Omental fat pad (tissue), 4 donors: Measurements from ENCODE around the gene EEPD1. TPM values are rescaled to one million over a fixed set of nuclear protein-coding genes. Genes with fewer than 3 reads are reported as not detected.

ENCODE experiments used
- ATAC-seq: fragments of 150-250 bp; one replicate; pipeline ENCODE4 v1.9.1; 2016; ENCODE audit warnings: mild to moderate bottlenecking, moderate library complexity; ENCODE audit not compliant: low FRiP score
- DNase-seq: peaks from one replicate; pipeline ENCODE4 v3.0.0-alpha.2; 2019; ENCODE audit warnings: low spot score
- CTCF ChIP-seq, 3 donors: fragments of 450-650 bp; IDR thresholded peaks; one replicate each; pipeline ENCODE4 v1.5.1; 2016 to 2017; ENCODE audit warnings: antibody characterized with exemption in 3 of 3, mild to moderate bottlenecking in 3 of 3, moderate library complexity in 2 of 3
- total RNA-seq, 4 donors: library from RNA; depleted of rRNA; stranded (reverse); fragments of >200 nt; gene quantifications; one replicate each; pipeline ENCODE4 v1.1.0, GENCODE V29; 2016

Gene EEPD1
- total RNA-seq, 4 donors from 2014 or later: 6.5 to 23.0 (median 20.1) TPM

GRCh38 chr7:36224934-36225858, 72.1 kb downstream of the EEPD1 start:
- DNase-seq (no peak), ATAC-seq (no peak)
- no peak for TF ChIP-seq CTCF (IDR thresholded peaks at IDR 0.05)

- ATAC-seq (no peak), DNase-seq (no peak)
- TF ChIP-seq CTCF (IDR thresholded peaks at IDR 0.05): no peak
Measured at GRCh38 chr7:36226151-36226550, 73.1 kb downstream of the EEPD1 start.

GRCh38 chr7:36227223-36227622, 74.2 kb downstream of the EEPD1 start:
- no peak for TF ChIP-seq CTCF (IDR thresholded peaks at IDR 0.05)
- DNase-seq: no peak
- no peak for ATAC-seq

GRCh38 chr7:36228039-36228438, 75.0 kb downstream of the EEPD1 start:
- no peak for TF ChIP-seq CTCF (IDR thresholded peaks at IDR 0.05)
- ATAC-seq (no peak), DNase-seq (no peak)

GRCh38 chr7:36231406-36231805, 78.4 kb downstream of the EEPD1 start:
- ATAC-seq: no peak
- TF ChIP-seq CTCF (IDR thresholded peaks at IDR 0.05): no peak
- DNase-seq: no peak

- ATAC-seq (no peak), DNase-seq (no peak)
- TF ChIP-seq CTCF (IDR thresholded peaks at IDR 0.05): no peak
Measured at GRCh38 chr7:36232555-36232954, 79.5 kb downstream of the EEPD1 start.
